Panc1 (cell line): Measurements from ENCODE around the gene SLC12A3. TPM values are rescaled to one million over a fixed set of nuclear protein-coding genes. Genes with fewer than 3 reads are reported as not detected.

Source experiments
- ATAC-seq: fragments of 200-7000 bp; cut with Tn5 transposase; 2 replicates; pipeline ENCODE4 v1.9.1; 2020; ENCODE audit warnings: mild to moderate bottlenecking, moderate library complexity
- BruUV-seq: library from RNA; stranded (reverse); fragments of 400-500 nt; replicated peaks from 2 replicates; lab custom pipeline; 2021; lab: Mats Ljungman, UMichigan
- CTCF ChIA-PET: fragments of 300-600 bp; sonication (Branson Sonifier 250); formaldehyde crosslinking; loops from one replicate; lab custom pipeline; 2022; ENCODE audit warnings: antibody characterized with exemption; lab: Charles Lee
- POLR2A ChIA-PET: fragments of 300-600 bp; sonication (Branson Sonifier 250); formaldehyde crosslinking; loops from one replicate; lab custom pipeline; 2022; ENCODE audit warnings: antibody characterized with exemption; lab: Charles Lee
- DNase-seq: peaks from one replicate; pipeline ENCODE4 v3.0.0-alpha.2; 2010; ENCODE audit warnings: low read depth, low spot score
- H3K27ac ChIP-seq: 2 replicates; pipeline ENCODE4 v1.5.1; 2011; ENCODE audit warnings: mild to moderate bottlenecking, low read length, inconsistent platforms
- H3K27me3 ChIP-seq: fragments of 200-500 bp; sonication (Bioruptor generic); 2 replicates; pipeline ENCODE4 v1.6.0; 2014; ENCODE audit warnings: low read length, inconsistent platforms; ENCODE audit not compliant: control insufficient read depth, insufficient read depth
- H3K36me3 ChIP-seq: fragments of 200-500 bp; sonication (Bioruptor generic); 2 replicates; pipeline ENCODE4 v1.5.1; 2014; ENCODE audit warnings: inconsistent platforms, mild to moderate bottlenecking, low read length, moderate library complexity; ENCODE audit not compliant: control insufficient read depth, insufficient read depth
- H3K4me1 ChIP-seq: 2 replicates; pipeline ENCODE4 v1.5.1; 2011; ENCODE audit warnings: inconsistent platforms, mild to moderate bottlenecking, low read length, moderate library complexity; ENCODE audit not compliant: control insufficient read depth, insufficient read depth
- H3K4me3 ChIP-seq, 2 experiments: 2 replicates each; pipeline ENCODE4 v1.5.1; 2011 to 2012; ENCODE audit warnings: low read depth in 2 of 2, low read length in 2 of 2, mild to moderate bottlenecking in 2 of 2, inconsistent platforms in 1 of 2, moderate library complexity in 1 of 2
- H3K9me3 ChIP-seq: fragments of 200-500 bp; sonication (Bioruptor generic); 2 replicates; pipeline ENCODE4 v1.5.1; 2014; ENCODE audit warnings: low read depth, mild to moderate bottlenecking, inconsistent platforms, low read length, moderate library complexity; ENCODE audit not compliant: control insufficient read depth, insufficient read depth
- CTCF ChIP-seq: fragments of 450-650 bp; IDR thresholded peaks from 2 replicates; pipeline ENCODE4 v1.5.1; 2017; ENCODE audit warnings: mild to moderate bottlenecking
- POLR2AphosphoS5 ChIP-seq: IDR thresholded peaks from 2 replicates; pipeline ENCODE4 v1.6.1; 2012; ENCODE audit warnings: mild to moderate bottlenecking, low read depth, low read length, moderate library complexity
- REST ChIP-seq, 2 experiments: IDR thresholded peaks; 2 replicates each; pipeline ENCODE4 v1.6.1; 2011 to 2012; ENCODE audit warnings: low read depth in 2 of 2, control low read depth in 1 of 2, low read length in 1 of 2, mild to moderate bottlenecking in 1 of 2, moderate library complexity in 1 of 2; ENCODE audit not compliant: insufficient read depth in 1 of 2
- SIN3A ChIP-seq: IDR thresholded peaks from 2 replicates; pipeline ENCODE4 v1.6.1; 2012; ENCODE audit warnings: low read depth, mild to moderate bottlenecking, low read length, moderate library complexity, borderline replicate concordance; ENCODE audit not compliant: insufficient read depth
- TCF7L2 ChIP-seq: IDR thresholded peaks from 2 replicates; pipeline ENCODE4 v1.6.1; 2011; ENCODE audit warnings: mild to moderate bottlenecking, low read depth, low read length, inconsistent platforms
- in situ Hi-C: cut with HindIII; loops from 2 replicates; pipeline ENCODE4 v1.10.0; 2016; ENCODE audit warnings: low sequenced_read_pairs, low pct_unique_long_range_greater_than_20kb
- intact Hi-C: fragments of 100-400 bp; cut with micrococcal nuclease; formaldehyde crosslinking; loops from one replicate; pipeline ENCODE4 v1.10.0; 2022; ENCODE audit not compliant: unreplicated experiment
- total RNA-seq: library from RNA; stranded (reverse); gene quantifications from one replicate; pipeline ENCODE4 v1.2.1, GENCODE V29; 2021; ENCODE audit not compliant: unreplicated experiment

Gene SLC12A3
- total RNA-seq, 1 experiment from 2014 or later = 0.15 TPM

GRCh38 chr16:56859636-56860035, 5.4 kb upstream of the SLC12A3 start:
- H3K4me3 ChIP-seq = no peak overlapping the region
- intact Hi-C loops (loop anchor here (10.0 kb wide), 1 partner anchor 435 kb away; no protein-coding TSS in a partner anchor), in situ Hi-C loops (no loop called here)
- peaks cover 13% of the 10 kb centered on the region for H3K4me1 ChIP-seq
- H3K27ac ChIP-seq = no peak overlapping the region
- no peak for DNase-seq
- no peak for TF ChIP-seq SIN3A
- H3K9me3 ChIP-seq = no peaks in the 10 kb centered on the region
- no peaks in the 10 kb centered on the region for H3K27me3 ChIP-seq
- no peak for ATAC-seq
- H3K36me3 ChIP-seq = no peaks in the 10 kb centered on the region
- CTCF ChIA-PET = no interaction called here
- no TSS peak for BruUV-seq
- POLR2A ChIA-PET = no interaction called here

- no peak for TF ChIP-seq CTCF
- no peak for TF ChIP-seq TCF7L2
- no peak for TF ChIP-seq POLR2AphosphoS5
- TF ChIP-seq REST (IDR thresholded peaks at IDR 0.05; ENCODE audit: insufficient read depth in 1 of 2, low read depth in 2 of 2, low read length in 1 of 2) = no peak
- no peak for TF ChIP-seq SIN3A
- Histone ChIP-seq H3K4me1 (peaks cover 13% of the 10 kb centered on the region), H3K27me3 (no peaks in the 10 kb centered on the region), H3K9me3 (no peaks in the 10 kb centered on the region), H3K4me3 (no peak overlapping the region), H3K27ac (peak overlapping the region; percentile 55), H3K36me3 (no peaks in the 10 kb centered on the region)
- ChIA-PET CTCF (no interaction called here), POLR2A (no interaction called here)
- no TSS peak for BruUV-seq
- DNase-seq (no peak), ATAC-seq (0 out of 2 replicates have a peak, but pooled peaks have one; percentile 22)
- intact Hi-C loops = loop anchor here (10.0 kb wide), 1 partner anchor 434 kb away; no protein-coding TSS in a partner anchor
- in situ Hi-C loops = no loop called here
Measured at GRCh38 chr16:56860226-56861020, 4.6 kb upstream of the SLC12A3 start.
